D341Med (cell line): ENCODE results near the gene MAJIN.

Experiments used
- DNase-seq: peaks from one replicate; pipeline ENCODE4 v3.0.0; 2012; ENCODE audit warnings: low spot score

MAJIN gene

GRCh38 chr11:64892411-64892831, 79.5 kb downstream of the MAJIN start:
- no peak for DNase-seq

GRCh38 chr11:64891880-64892279, 80.0 kb downstream of the MAJIN start:
- no peak for DNase-seq

- no peak for DNase-seq
Measured at GRCh38 chr11:64891215-64891848, 80.6 kb downstream of the MAJIN start.

- DNase-seq = no peak
Measured at GRCh38 chr11:64890522-64890939, 81.4 kb downstream of the MAJIN start.

GRCh38 chr11:64888729-64889511, 83.0 kb downstream of the MAJIN start:
- DNase-seq = no peak

GRCh38 chr11:64888406-64888728, 83.5 kb downstream of the MAJIN start:
- no peak for DNase-seq
